ENCODE data around the gene OLIG2.

DNA sequence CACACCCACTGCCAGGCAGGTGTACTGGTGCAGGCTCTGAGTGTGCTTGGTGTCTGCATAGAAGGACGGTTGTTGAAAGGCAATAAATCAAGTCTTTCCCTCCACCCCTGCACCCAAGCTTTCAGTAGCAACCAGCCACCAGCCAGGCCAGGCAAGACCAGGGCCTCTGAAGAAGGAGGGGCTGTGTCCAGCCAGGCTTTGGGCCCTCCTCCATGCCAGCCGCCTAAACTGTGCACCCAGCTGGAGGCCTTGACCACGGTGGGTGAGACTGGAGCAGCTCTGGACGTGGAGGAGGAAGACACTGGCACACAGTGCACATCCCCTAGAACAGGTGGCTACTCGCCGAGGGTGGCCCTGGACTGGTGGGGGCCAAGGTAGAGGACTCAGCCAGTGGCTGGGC, 4.9 kb downstream of the OLIG2 start:
- TF ChIP-seq, protein P1, sequence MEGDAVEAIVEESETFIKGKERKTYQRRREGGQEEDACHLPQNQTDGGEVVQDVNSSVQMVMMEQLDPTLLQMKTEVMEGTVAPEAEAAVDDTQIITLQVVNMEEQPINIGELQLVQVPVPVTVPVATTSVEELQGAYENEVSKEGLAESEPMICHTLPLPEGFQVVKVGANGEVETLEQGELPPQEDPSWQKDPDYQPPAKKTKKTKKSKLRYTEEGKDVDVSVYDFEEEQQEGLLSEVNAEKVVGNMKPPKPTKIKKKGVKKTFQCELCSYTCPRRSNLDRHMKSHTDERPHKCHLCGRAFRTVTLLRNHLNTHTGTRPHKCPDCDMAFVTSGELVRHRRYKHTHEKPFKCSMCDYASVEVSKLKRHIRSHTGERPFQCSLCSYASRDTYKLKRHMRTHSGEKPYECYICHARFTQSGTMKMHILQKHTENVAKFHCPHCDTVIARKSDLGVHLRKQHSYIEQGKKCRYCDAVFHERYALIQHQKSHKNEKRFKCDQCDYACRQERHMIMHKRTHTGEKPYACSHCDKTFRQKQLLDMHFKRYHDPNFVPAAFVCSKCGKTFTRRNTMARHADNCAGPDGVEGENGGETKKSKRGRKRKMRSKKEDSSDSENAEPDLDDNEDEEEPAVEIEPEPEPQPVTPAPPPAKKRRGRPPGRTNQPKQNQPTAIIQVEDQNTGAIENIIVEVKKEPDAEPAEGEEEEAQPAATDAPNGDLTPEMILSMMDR (conservative IDR thresholded peaks at IDR 0.05; ENCODE audit: low read length): no peak
- TF ChIP-seq EZH2phosphoT487 (IDR thresholded peaks at IDR 0.05; ENCODE audit: borderline replicate concordance, low read depth, low read length): no peak

Measured in OCI-LY7 (cell line).